HepG2 (cell line): ENCODE measurements around the gene HARS2. TPM values are rescaled to one million over a fixed set of nuclear protein-coding genes. Genes with fewer than 3 reads are reported as not detected.

Experiments
- DMTF1 ChIP-seq: sonication (generic); formaldehyde crosslinking; IDR thresholded peaks from 2 replicates; pipeline ENCODE4 v1.4.0; 2020; ENCODE audit warnings: mild to moderate bottlenecking, missing genetic modification reagents
- ETV5 ChIP-seq: IDR thresholded peaks from 2 replicates; pipeline ENCODE4 v1.6.1; 2018; ENCODE audit warnings: missing biosample characterization, missing genetic modification reagents, inconsistent platforms, borderline replicate concordance
- GPBP1L1 ChIP-seq: sonication (generic); formaldehyde crosslinking; IDR thresholded peaks from 2 replicates; pipeline ENCODE4 v1.5.0; 2020; ENCODE audit warnings: mild to moderate bottlenecking, missing genetic modification reagents
- KLF6 ChIP-seq: IDR thresholded peaks from 2 replicates; pipeline ENCODE4 v1.8.0; 2016; ENCODE audit warnings: missing biosample characterization, missing genetic modification reagents
- MIER2 ChIP-seq: IDR thresholded peaks from 2 replicates; pipeline ENCODE4 v1.6.1; 2016; ENCODE audit warnings: missing biosample characterization, missing genetic modification reagents
- MZF1 ChIP-seq: sonication (generic); formaldehyde crosslinking; IDR thresholded peaks from 2 replicates; pipeline ENCODE4 v1.8.1; 2023; ENCODE audit warnings: mild to moderate bottlenecking, missing genetic modification reagents, borderline replicate concordance
- POLR2AphosphoS2 ChIP-seq: IDR thresholded peaks from 2 replicates; pipeline ENCODE4 v1.6.1; 2011; ENCODE audit warnings: low read depth, low read length, improper control_type of control experiment
- REPIN1 ChIP-seq: sonication (generic); formaldehyde crosslinking; IDR thresholded peaks from 2 replicates; pipeline ENCODE4 v1.8.0; 2022; ENCODE audit warnings: missing genetic modification reagents, low read depth, mild to moderate bottlenecking, borderline replicate concordance
- RXRB ChIP-seq: IDR thresholded peaks from 2 replicates; pipeline ENCODE4 v1.6.1; 2016; ENCODE audit warnings: borderline replicate concordance, missing genetic modification reagents, missing compliant biosample characterization
- SALL2 ChIP-seq: sonication (generic); formaldehyde crosslinking; IDR thresholded peaks from 2 replicates; pipeline ENCODE4 v1.8.1; 2023; ENCODE audit warnings: mild to moderate bottlenecking, missing genetic modification reagents, inconsistent platforms
- TAF15 ChIP-seq: fragments of 200-400 bp; formaldehyde crosslinking; IDR thresholded peaks from one replicate; pipeline ENCODE4 v1.6.1; 2018; ENCODE audit warnings: mild to moderate bottlenecking, low read depth, low read length; ENCODE audit not compliant: poor library complexity, severe bottlenecking
- TFE3 ChIP-seq: IDR thresholded peaks from 2 replicates; pipeline ENCODE4 v1.6.1; 2016
- TP53 ChIP-seq: sonication (generic); formaldehyde crosslinking; conservative IDR thresholded peaks from 2 replicates; pipeline ENCODE4 v1.4.0; 2020; ENCODE audit warnings: missing genetic modification reagents
- ZFP36L1 ChIP-seq: sonication (generic); formaldehyde crosslinking; IDR thresholded peaks from 2 replicates; pipeline ENCODE4 v1.8.0; 2022; ENCODE audit warnings: mild to moderate bottlenecking, missing genetic modification reagents, moderate library complexity
- ZNF124 ChIP-seq: sonication (generic); formaldehyde crosslinking; IDR thresholded peaks from 2 replicates; pipeline ENCODE4 v1.4.0; 2020; ENCODE audit warnings: missing genetic modification reagents
- ZNF205 ChIP-seq: IDR thresholded peaks from 2 replicates; pipeline ENCODE4 v1.6.1; 2018; ENCODE audit warnings: missing biosample characterization, missing genetic modification reagents
- ZNF24 ChIP-seq: fragments of 450-650 bp; IDR thresholded peaks from 2 replicates; pipeline ENCODE4 v1.6.1; 2017; ENCODE audit warnings: antibody characterized with exemption, mild to moderate bottlenecking
- ZNF329 ChIP-seq: sonication (generic); formaldehyde crosslinking; IDR thresholded peaks from 2 replicates; pipeline ENCODE4 v1.9.0; 2021; ENCODE audit warnings: low read depth, mild to moderate bottlenecking, missing genetic modification reagents
- ZNF350 ChIP-seq: sonication (generic); formaldehyde crosslinking; IDR thresholded peaks from 2 replicates; pipeline ENCODE4 v1.4.0; 2020; ENCODE audit warnings: mild to moderate bottlenecking, low read depth, missing genetic modification reagents, borderline replicate concordance
- ZNF446 ChIP-seq: sonication (generic); formaldehyde crosslinking; IDR thresholded peaks from 2 replicates; pipeline ENCODE4 v1.5.0; 2020; ENCODE audit warnings: mild to moderate bottlenecking, missing genetic modification reagents
- ZNF607 ChIP-seq: sonication (generic); formaldehyde crosslinking; IDR thresholded peaks from 2 replicates; pipeline ENCODE4 v1.5.1; 2020; ENCODE audit warnings: missing genetic modification reagents, mild to moderate bottlenecking, borderline replicate concordance
- ZNF713 ChIP-seq: sonication (generic); formaldehyde crosslinking; IDR thresholded peaks from 2 replicates; pipeline ENCODE4 v1.4.0; 2020; ENCODE audit warnings: mild to moderate bottlenecking, missing genetic modification reagents
- polyA plus RNA-seq, 8 experiments: library from polyadenylated mRNA; depleted of rRNA in 3 of 8; stranded (reverse) in 7 of 8; unstranded in 1 of 8; fragments of >200 nt; fragmentation: Illumina TruSeq in 4 of 8; extraction: Trizol in 4 of 8; gene quantifications; 2 replicates each; pipeline versions ENCODE4 v1.2.1 to v1.2.3, GENCODE V29; 2011 to 2016; ENCODE audit warnings: low read depth in 4 of 8, missing spikeins in 1 of 8, mixed read lengths in 1 of 8; ENCODE audit not compliant: insufficient read depth in 1 of 8
- total RNA-seq, 5 experiments: library from RNA; depleted of rRNA; stranded (reverse); fragments of >200 nt; fragmentation: Illumina TruSeq; extraction: Trizol; gene quantifications; 2 replicates each; pipeline ENCODE4 v1.2.3, GENCODE V29; 2016; ENCODE audit warnings: low read depth in 1 of 5

Gene HARS2
- total and polyA plus RNA-seq, 2 of the 13 experiments (the other 11 are each of a cell fraction or from before 2014, with no cell fraction given): 17.9 to 25.8 TPM

- TF ChIP-seq ZNF350 (CRISPR knock-in tag): peak; percentile 59; the same call in 1 of the 2 replicates
- no peak for TF ChIP-seq ZNF446 (CRISPR knock-in tag)
- no peak for TF ChIP-seq DMTF1 (CRISPR knock-in tag)
- TF ChIP-seq ZNF713: no peak
- TF ChIP-seq ZNF205 (CRISPR knock-in tag): peak; percentile 82
- TF ChIP-seq ZFP36L1 (CRISPR knock-in tag): 0 out of 2 replicates have a peak, but pooled peaks have one; percentile 61
- TF ChIP-seq SALL2 (CRISPR knock-in tag): peak; percentile 68
- no peak; the same call in 1 of the 2 replicates for TF ChIP-seq ETV5 (CRISPR knock-in tag)
- TF ChIP-seq ZNF607 (CRISPR knock-in tag): no peak
- no peak for TF ChIP-seq POLR2AphosphoS2
- TF ChIP-seq MIER2 (CRISPR knock-in tag): peak; percentile 92
- TF ChIP-seq ZNF24: peak; percentile 100
- TF ChIP-seq MZF1: no peak
- no peak for TF ChIP-seq TAF15
- TF ChIP-seq KLF6 (CRISPR knock-in tag): 0 out of 2 replicates have a peak, but pooled peaks have one; percentile 32
- 0 out of 2 replicates have a peak, but pooled peaks have one; percentile 62 for TF ChIP-seq TP53
- no peak for TF ChIP-seq TFE3 (CRISPR knock-in tag)
- TF ChIP-seq ZNF329: no peak
- TF ChIP-seq ZNF124 (CRISPR knock-in tag): no peak
- TF ChIP-seq REPIN1 (CRISPR knock-in tag): peak; percentile 48; the same call in 1 of the 2 replicates
- TF ChIP-seq GPBP1L1 (CRISPR knock-in tag): no peak
- peak; percentile 77 for TF ChIP-seq RXRB (CRISPR knock-in tag)
These were observed 34.7 kb downstream of the HARS2 start (continued) for GRCh38 chr5:140725799-140726471.
